MCF 10A (cell line): Measurements from ENCODE around the gene LITAF. TPM values are rescaled to one million over a fixed set of nuclear protein-coding genes. Genes with fewer than 3 reads are reported as not detected.
A peak's percentile ranks its signal among the peaks of the same experiment; 100 is the strongest.

ENCODE experiments used
- BruUV-seq: library from RNA; stranded (reverse); fragments of 400-500 nt; replicated peaks from 2 replicates; lab custom pipeline; 2021; lab: Mats Ljungman, UMichigan
- CTCF ChIA-PET: fragments of 300-600 bp; sonication (Branson Sonifier 250); formaldehyde crosslinking; extraction: SDS; loops from one replicate; lab custom pipeline; 2021; ENCODE audit warnings: antibody characterized with exemption, inconsistent platforms; lab: Yijun Ruan, JAX
- POLR2A ChIA-PET: fragments of 300-600, 350-650 bp; sonication (Branson Sonifier 250); formaldehyde crosslinking; extraction: SDS; loops from one replicate; lab custom pipeline; 2020; ENCODE audit warnings: antibody characterized with exemption, inconsistent platforms; lab: Yijun Ruan, JAX
- DNase-seq: peaks from one replicate; pipeline ENCODE4 v3.0.0-alpha.2; 2018; ENCODE audit not compliant: unreplicated experiment
- H3K27ac Mint-ChIP-seq: one replicate; pipeline ENCODE4 v1.8.0; 2022; ENCODE audit warnings: mild to moderate bottlenecking, low read depth, mixed read lengths; ENCODE audit not compliant: unreplicated experiment
- H3K27me3 Mint-ChIP-seq: one replicate; pipeline ENCODE4 v1.8.0; 2022; ENCODE audit warnings: mixed read lengths; ENCODE audit not compliant: insufficient read depth, unreplicated experiment
- H3K36me3 Mint-ChIP-seq: one replicate; pipeline ENCODE4 v1.8.0; 2022; ENCODE audit warnings: mild to moderate bottlenecking, moderate library complexity, mixed read lengths; ENCODE audit not compliant: insufficient read depth, unreplicated experiment
- H3K4me1 Mint-ChIP-seq: one replicate; pipeline ENCODE4 v1.8.0; 2022; ENCODE audit warnings: mixed read lengths; ENCODE audit not compliant: insufficient read depth, unreplicated experiment
- H3K4me3 Mint-ChIP-seq: one replicate; pipeline ENCODE4 v1.8.0; 2022; ENCODE audit warnings: mild to moderate bottlenecking, moderate library complexity, mixed read lengths; ENCODE audit not compliant: unreplicated experiment
- H3K9me3 Mint-ChIP-seq: one replicate; pipeline ENCODE4 v1.8.0; 2022; ENCODE audit warnings: mixed read lengths; ENCODE audit not compliant: unreplicated experiment
- intact Hi-C: fragments of 100-400 bp; cut with micrococcal nuclease; formaldehyde crosslinking; loops from 2 replicates; pipeline ENCODE4 v1.14.1; 2022
- total RNA-seq: library from RNA; stranded (reverse); gene quantifications from 2 replicates; pipeline ENCODE4 v1.2.3, GENCODE V29; 2022
- TF ChIP-seq, protein P1 (sequence below): fragments of 200-600 bp; IDR thresholded peaks from one replicate; pipeline ENCODE4 v1.8.0; 2022; ENCODE audit warnings: antibody characterized with exemption, mild to moderate bottlenecking; ENCODE audit not compliant: unreplicated experiment

Gene LITAF
- total RNA-seq, 1 experiment from 2014 or later, result 120 TPM

GRCh38 chr16:11626657-11627291 lies 40.1 kb upstream of the LITAF start:
- H3K4me1 Mint-ChIP-seq, result peaks cover 30% of the 10 kb centered on the region
- H3K9me3 Mint-ChIP-seq, result no peaks in the 10 kb centered on the region
- POLR2A ChIA-PET, result interaction anchor here (0.6 to 6.3 kb wide), 14 partner anchors 10 to 214 kb away, joined by 3 to 76 read pairs (median 6); partner anchors contain the start of genes LITAF and TXNDC11
- peak overlapping the region; percentile 81 for H3K27ac Mint-ChIP-seq
- no peak overlapping the region for H3K4me3 Mint-ChIP-seq
- peaks cover 7% of the 10 kb centered on the region for H3K36me3 Mint-ChIP-seq
- DNase-seq, result no peak
- BruUV-seq, result no TSS peak
- TF ChIP-seq, protein P1, sequence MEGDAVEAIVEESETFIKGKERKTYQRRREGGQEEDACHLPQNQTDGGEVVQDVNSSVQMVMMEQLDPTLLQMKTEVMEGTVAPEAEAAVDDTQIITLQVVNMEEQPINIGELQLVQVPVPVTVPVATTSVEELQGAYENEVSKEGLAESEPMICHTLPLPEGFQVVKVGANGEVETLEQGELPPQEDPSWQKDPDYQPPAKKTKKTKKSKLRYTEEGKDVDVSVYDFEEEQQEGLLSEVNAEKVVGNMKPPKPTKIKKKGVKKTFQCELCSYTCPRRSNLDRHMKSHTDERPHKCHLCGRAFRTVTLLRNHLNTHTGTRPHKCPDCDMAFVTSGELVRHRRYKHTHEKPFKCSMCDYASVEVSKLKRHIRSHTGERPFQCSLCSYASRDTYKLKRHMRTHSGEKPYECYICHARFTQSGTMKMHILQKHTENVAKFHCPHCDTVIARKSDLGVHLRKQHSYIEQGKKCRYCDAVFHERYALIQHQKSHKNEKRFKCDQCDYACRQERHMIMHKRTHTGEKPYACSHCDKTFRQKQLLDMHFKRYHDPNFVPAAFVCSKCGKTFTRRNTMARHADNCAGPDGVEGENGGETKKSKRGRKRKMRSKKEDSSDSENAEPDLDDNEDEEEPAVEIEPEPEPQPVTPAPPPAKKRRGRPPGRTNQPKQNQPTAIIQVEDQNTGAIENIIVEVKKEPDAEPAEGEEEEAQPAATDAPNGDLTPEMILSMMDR, result no peak
- no peaks in the 10 kb centered on the region for H3K27me3 Mint-ChIP-seq
- CTCF ChIA-PET, result interaction anchor here (0.6 to 3.2 kb wide), 10 partner anchors 8 to 693 kb away, joined by 3 to 16 read pairs (median 4); no protein-coding TSS in a partner anchor
- intact Hi-C loops, result loop anchor here (5.0 kb wide), 1 partner anchor 219 kb away; no protein-coding TSS in a partner anchor

DNA sequence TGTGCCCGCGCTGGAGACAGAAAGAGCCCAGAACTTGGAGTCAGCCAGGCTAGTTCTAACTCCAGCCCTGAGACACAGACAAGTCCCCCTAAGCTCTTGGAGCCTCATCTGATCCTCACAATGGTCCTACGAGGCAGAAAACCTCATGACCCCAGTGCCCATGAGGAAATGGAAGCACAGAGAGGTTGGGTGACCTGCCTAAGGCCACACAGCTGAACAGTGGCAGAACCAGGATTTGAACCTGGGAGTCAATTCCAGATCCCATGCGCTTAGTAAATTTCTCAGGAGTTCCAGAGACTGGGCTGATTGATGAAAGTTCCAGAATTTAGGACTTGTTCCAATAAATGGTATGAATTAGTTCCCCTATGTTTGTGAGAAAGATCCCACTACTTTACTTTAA lies 39.0 kb upstream of the LITAF start:
- ChIA-PET CTCF (interaction anchor here (0.6 to 1.1 kb wide), 4 partner anchors 11 to 692 kb away, joined by 3 to 4 read pairs (median 3); no protein-coding TSS in a partner anchor), POLR2A (interaction anchor here (0.6 to 6.3 kb wide), 4 partner anchors 15 to 213 kb away, joined by 3 to 76 read pairs (median 14); partner anchors contain the start of gene LITAF)
- no peaks in the 10 kb centered on the region for H3K9me3 Mint-ChIP-seq
- DNase-seq, result no peak
- H3K4me3 Mint-ChIP-seq, result no peak overlapping the region
- TF ChIP-seq, protein P1, result no peak
- H3K27ac Mint-ChIP-seq, result no peak overlapping the region
- intact Hi-C loops, result loop anchor here (5.0 kb wide), 1 partner anchor 218 kb away; no protein-coding TSS in a partner anchor
- peaks cover 30% of the 10 kb centered on the region for H3K4me1 Mint-ChIP-seq
- H3K27me3 Mint-ChIP-seq, result no peaks in the 10 kb centered on the region
- peaks cover 7% of the 10 kb centered on the region for H3K36me3 Mint-ChIP-seq
- no TSS peak for BruUV-seq

- DNase-seq, result no peak
- CTCF ChIA-PET, result interaction anchor here (0.6 to 1.0 kb wide), 2 partner anchors 16 to 40 kb away, joined by 3 read pairs; no protein-coding TSS in a partner anchor
- no peaks in the 10 kb centered on the region for H3K9me3 Mint-ChIP-seq
- no peak overlapping the region for H3K4me3 Mint-ChIP-seq
- no peak overlapping the region for H3K27ac Mint-ChIP-seq
- no peaks in the 10 kb centered on the region for H3K27me3 Mint-ChIP-seq
- intact Hi-C loops, result loop anchor here (5.0 kb wide), 1 partner anchor 218 kb away; no protein-coding TSS in a partner anchor
- TF ChIP-seq, protein P1, result no peak
- BruUV-seq, result no TSS peak
- POLR2A ChIA-PET, result no interaction called here
- peaks cover 23% of the 10 kb centered on the region for H3K4me1 Mint-ChIP-seq
- peaks cover 7% of the 10 kb centered on the region for H3K36me3 Mint-ChIP-seq
These were observed 38.2 kb upstream of the LITAF start for GRCh38 chr16:11624636-11625607.
